Measurements from ENCODE around the gene GLS.
A peak's percentile ranks its signal among the peaks of the same experiment; 100 is the strongest.

Gene GLS

GRCh38 chr2:191013932-191014652 is 133.5 kb downstream of the GLS start, which contains the start of gene STAT1:
Gene STAT1 (minus strand): TSS chr2:191014171. CDS start chr2:191010003, 4,168 bp downstream.
- peaks cover 39% of the 10 kb centered on the region for H3K4me1 ChIP-seq (ENCODE audit: insufficient read depth, low read length, poor library complexity, severe bottlenecking)
- peak within 1 kb of the TSS; percentile 99 for H3K4me2 ChIP-seq (ENCODE audit: low read depth, low read length, poor library complexity, severe bottlenecking)
- H3K27me3 ChIP-seq (ENCODE audit: insufficient read depth, low read length, poor library complexity, severe bottlenecking): no peaks in the 10 kb centered on the region
- peak within 1 kb of the TSS; percentile 89 for H2AFZ ChIP-seq (ENCODE audit: low read length)
- H3K4me3 ChIP-seq (ENCODE audit: low read length, poor library complexity, severe bottlenecking): peak within 1 kb of the TSS; percentile 81
- no peaks in the 10 kb centered on the region for H3F3A ChIP-seq (ENCODE audit: low read depth)
- H3K9me3 ChIP-seq (ENCODE audit: insufficient read depth, low read depth, low read length): no peaks in the 10 kb centered on the region
- H3K9ac ChIP-seq (ENCODE audit: low read depth, low read length, poor library complexity, severe bottlenecking): peak within 1 kb of the TSS; percentile 84
- peaks cover 38% of the 10 kb centered on the region for H3K79me2 ChIP-seq (ENCODE audit: insufficient read depth, low read length)
- H3K9me2 ChIP-seq (replicated peaks; ENCODE audit: low read depth, low read length): no peaks in the 10 kb centered on the region
- H4K20me1 ChIP-seq (ENCODE audit: insufficient read depth, low read length, poor library complexity, severe bottlenecking): peaks cover 14% of the 10 kb centered on the region
- no peaks in the 10 kb centered on the region for H3K36me3 ChIP-seq (ENCODE audit: insufficient read depth, low read length)
- TF ChIP-seq EZH2phosphoT487 (IDR thresholded peaks at IDR 0.05; ENCODE audit: borderline replicate concordance) (no peak), CTCF (conservative IDR thresholded peaks at IDR 0.05; ENCODE audit: low read length) (no peak)

- Histone ChIP-seq H3K4me3 (ENCODE audit: low read length, poor library complexity, severe bottlenecking) (peak overlapping the region; percentile 81), H3F3A (ENCODE audit: low read depth) (no peaks in the 10 kb centered on the region), H3K9me3 (ENCODE audit: insufficient read depth, low read depth, low read length) (no peaks in the 10 kb centered on the region), H3K9ac (ENCODE audit: low read depth, low read length, poor library complexity, severe bottlenecking) (peak overlapping the region; percentile 84), H3K27me3 (ENCODE audit: insufficient read depth, low read length, poor library complexity, severe bottlenecking) (no peaks in the 10 kb centered on the region), H3K4me1 (ENCODE audit: insufficient read depth, low read length, poor library complexity, severe bottlenecking) (peaks cover 41% of the 10 kb centered on the region), H4K20me1 (ENCODE audit: insufficient read depth, low read length, poor library complexity, severe bottlenecking) (peaks cover 14% of the 10 kb centered on the region), H3K4me2 (ENCODE audit: low read depth, low read length, poor library complexity, severe bottlenecking) (peak overlapping the region; percentile 99), H3K36me3 (ENCODE audit: insufficient read depth, low read length) (no peaks in the 10 kb centered on the region), H3K79me2 (ENCODE audit: insufficient read depth, low read length) (peaks cover 36% of the 10 kb centered on the region), H3K9me2 (replicated peaks; ENCODE audit: low read depth, low read length) (no peaks in the 10 kb centered on the region), H2AFZ (ENCODE audit: low read length) (peak overlapping the region; percentile 84; the same call in 1 of the 2 replicates)
- TF ChIP-seq EZH2phosphoT487 (IDR thresholded peaks at IDR 0.05; ENCODE audit: borderline replicate concordance) (no peak), CTCF (conservative IDR thresholded peaks at IDR 0.05; ENCODE audit: low read length) (no peak)
Observed at GRCh38 chr2:191014653-191015020, 134.0 kb downstream of the GLS start.

Data from Loucy (cell line).